ENCODE data around the gene RAD51B.

DNA sequence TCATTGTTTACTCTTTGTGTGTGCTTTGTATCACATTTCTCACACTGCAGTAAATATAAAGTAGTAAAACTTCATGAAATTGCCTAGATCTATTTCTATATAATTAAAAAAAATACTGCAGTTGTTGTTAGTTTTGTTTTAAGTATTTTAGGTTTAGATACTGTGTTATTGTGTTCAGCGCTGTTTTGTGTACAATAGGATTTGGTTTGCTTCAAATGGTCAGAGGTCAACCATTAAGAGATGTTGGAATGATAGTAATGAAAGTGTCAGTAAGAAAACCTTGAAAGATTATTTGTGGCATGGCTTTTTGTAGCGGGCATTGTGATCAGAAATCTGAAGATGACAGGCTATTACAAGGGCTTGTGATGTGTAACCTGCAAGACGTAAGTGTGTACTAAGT lies 67.9 kb downstream of the RAD51B start:
- TF ChIP-seq POLR2A (IDR thresholded peaks at IDR 0.05), result no peak
- no peak for TF ChIP-seq CTCF (IDR thresholded peaks at IDR 0.05)
- TF ChIP-seq EP300 (IDR thresholded peaks at IDR 0.05), result no peak

All from ovary (tissue), 3 donors.